H1 (cell line): ENCODE results near the gene COA5. TPM values are rescaled to one million over a fixed set of nuclear protein-coding genes. Genes with fewer than 3 reads are reported as not detected.

Experiments
- ASH2L ChIP-seq: fragments of 200-600, 300-600 bp; sonication (generic); IDR thresholded peaks from one replicate; pipeline ENCODE4 v1.7.1; 2017; ENCODE audit warnings: low read length
- CHD2 ChIP-seq: IDR thresholded peaks from 2 replicates; pipeline ENCODE4 v1.6.1; 2012; ENCODE audit warnings: low read length, improper control_type of control experiment
- GABPA ChIP-seq: IDR thresholded peaks from 2 replicates; pipeline ENCODE4 v1.6.1; 2011; ENCODE audit warnings: mild to moderate bottlenecking, low read length, moderate library complexity, borderline replicate concordance; ENCODE audit not compliant: insufficient read depth
- NANOG ChIP-seq: IDR thresholded peaks from 2 replicates; pipeline ENCODE4 v1.6.1; 2011; ENCODE audit warnings: low read length, low read depth, mild to moderate bottlenecking, inconsistent platforms; ENCODE audit not compliant: insufficient read depth, poor library complexity, severe bottlenecking
- RFX5 ChIP-seq: IDR thresholded peaks from 2 replicates; pipeline ENCODE4 v1.6.1; 2011; ENCODE audit warnings: low read depth, low read length, improper control_type of control experiment, borderline replicate concordance
- SUZ12 ChIP-seq: fragments of 200-600 bp; sonication (generic); IDR thresholded peaks from 2 replicates; pipeline ENCODE4 v1.6.1; 2012; ENCODE audit warnings: mild to moderate bottlenecking, inconsistent platforms, low read length, moderate library complexity, mixed read lengths
- TCF12 ChIP-seq: IDR thresholded peaks from 2 replicates; pipeline ENCODE4 v1.6.1; 2011; ENCODE audit warnings: low read depth, mild to moderate bottlenecking, low read length
- polyA plus RNA-seq, 7 experiments: library from polyadenylated mRNA; depleted of rRNA in 3 of 7; stranded (reverse) in 5 of 7; unstranded in 2 of 7; fragments of >200 nt in 5 of 7; fragments of 200-250 nt in 2 of 7; gene quantifications; 1 replicate in 5 of 7; 2 replicates in 1 of 7; 4 replicates in 1 of 7; pipeline versions ENCODE4 v1.2.1 to v1.2.3, GENCODE V29; 2011 to 2013; ENCODE audit warnings: missing spikeins in 2 of 7, mixed read lengths in 2 of 7
- total RNA-seq: library from RNA; stranded (reverse); fragmentation: NEBNext Ultra II Directional; extraction: Animal tissue kit (Norgen Biotek cat#: 25700); gene quantifications from 2 replicates; pipeline ENCODE4 v1.2.1, GENCODE V29; 2021
- TF ChIP-seq, protein P1 (sequence below): fragments of 300-600 bp; sonication (generic); IDR thresholded peaks from 2 replicates; pipeline ENCODE4 v1.7.1; 2012; ENCODE audit warnings: low read length, moderate library complexity, mild to moderate bottlenecking, inconsistent platforms; ENCODE audit not compliant: insufficient replicate concordance

COA5 gene
- total and polyA plus RNA-seq, 2 of the 8 experiments (the other 6 are each of a cell fraction or from before 2014, with no cell fraction given): 20.3 to 24.7 TPM

DNA sequence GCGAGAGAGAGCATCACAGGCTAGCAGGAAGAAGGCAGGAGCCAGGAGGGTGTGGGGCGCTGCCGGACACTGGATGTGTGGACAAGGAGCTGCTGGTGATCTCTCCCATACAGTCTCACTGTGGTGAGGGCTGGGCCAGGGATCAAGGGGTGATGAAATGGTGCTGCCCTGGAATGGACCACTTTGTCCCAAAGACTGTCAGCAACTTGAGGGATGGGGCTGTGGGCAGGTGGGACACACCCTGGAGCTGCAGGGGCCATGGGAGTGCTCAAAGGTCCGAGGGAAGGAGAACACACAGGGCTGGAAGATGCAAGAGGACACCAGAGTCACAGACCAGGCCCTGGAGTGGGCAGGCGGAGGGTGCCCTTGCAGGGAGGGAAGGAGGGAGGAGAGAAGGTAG lies 38.0 kb downstream of the COA5 start (continued):
- TF ChIP-seq, protein P1, sequence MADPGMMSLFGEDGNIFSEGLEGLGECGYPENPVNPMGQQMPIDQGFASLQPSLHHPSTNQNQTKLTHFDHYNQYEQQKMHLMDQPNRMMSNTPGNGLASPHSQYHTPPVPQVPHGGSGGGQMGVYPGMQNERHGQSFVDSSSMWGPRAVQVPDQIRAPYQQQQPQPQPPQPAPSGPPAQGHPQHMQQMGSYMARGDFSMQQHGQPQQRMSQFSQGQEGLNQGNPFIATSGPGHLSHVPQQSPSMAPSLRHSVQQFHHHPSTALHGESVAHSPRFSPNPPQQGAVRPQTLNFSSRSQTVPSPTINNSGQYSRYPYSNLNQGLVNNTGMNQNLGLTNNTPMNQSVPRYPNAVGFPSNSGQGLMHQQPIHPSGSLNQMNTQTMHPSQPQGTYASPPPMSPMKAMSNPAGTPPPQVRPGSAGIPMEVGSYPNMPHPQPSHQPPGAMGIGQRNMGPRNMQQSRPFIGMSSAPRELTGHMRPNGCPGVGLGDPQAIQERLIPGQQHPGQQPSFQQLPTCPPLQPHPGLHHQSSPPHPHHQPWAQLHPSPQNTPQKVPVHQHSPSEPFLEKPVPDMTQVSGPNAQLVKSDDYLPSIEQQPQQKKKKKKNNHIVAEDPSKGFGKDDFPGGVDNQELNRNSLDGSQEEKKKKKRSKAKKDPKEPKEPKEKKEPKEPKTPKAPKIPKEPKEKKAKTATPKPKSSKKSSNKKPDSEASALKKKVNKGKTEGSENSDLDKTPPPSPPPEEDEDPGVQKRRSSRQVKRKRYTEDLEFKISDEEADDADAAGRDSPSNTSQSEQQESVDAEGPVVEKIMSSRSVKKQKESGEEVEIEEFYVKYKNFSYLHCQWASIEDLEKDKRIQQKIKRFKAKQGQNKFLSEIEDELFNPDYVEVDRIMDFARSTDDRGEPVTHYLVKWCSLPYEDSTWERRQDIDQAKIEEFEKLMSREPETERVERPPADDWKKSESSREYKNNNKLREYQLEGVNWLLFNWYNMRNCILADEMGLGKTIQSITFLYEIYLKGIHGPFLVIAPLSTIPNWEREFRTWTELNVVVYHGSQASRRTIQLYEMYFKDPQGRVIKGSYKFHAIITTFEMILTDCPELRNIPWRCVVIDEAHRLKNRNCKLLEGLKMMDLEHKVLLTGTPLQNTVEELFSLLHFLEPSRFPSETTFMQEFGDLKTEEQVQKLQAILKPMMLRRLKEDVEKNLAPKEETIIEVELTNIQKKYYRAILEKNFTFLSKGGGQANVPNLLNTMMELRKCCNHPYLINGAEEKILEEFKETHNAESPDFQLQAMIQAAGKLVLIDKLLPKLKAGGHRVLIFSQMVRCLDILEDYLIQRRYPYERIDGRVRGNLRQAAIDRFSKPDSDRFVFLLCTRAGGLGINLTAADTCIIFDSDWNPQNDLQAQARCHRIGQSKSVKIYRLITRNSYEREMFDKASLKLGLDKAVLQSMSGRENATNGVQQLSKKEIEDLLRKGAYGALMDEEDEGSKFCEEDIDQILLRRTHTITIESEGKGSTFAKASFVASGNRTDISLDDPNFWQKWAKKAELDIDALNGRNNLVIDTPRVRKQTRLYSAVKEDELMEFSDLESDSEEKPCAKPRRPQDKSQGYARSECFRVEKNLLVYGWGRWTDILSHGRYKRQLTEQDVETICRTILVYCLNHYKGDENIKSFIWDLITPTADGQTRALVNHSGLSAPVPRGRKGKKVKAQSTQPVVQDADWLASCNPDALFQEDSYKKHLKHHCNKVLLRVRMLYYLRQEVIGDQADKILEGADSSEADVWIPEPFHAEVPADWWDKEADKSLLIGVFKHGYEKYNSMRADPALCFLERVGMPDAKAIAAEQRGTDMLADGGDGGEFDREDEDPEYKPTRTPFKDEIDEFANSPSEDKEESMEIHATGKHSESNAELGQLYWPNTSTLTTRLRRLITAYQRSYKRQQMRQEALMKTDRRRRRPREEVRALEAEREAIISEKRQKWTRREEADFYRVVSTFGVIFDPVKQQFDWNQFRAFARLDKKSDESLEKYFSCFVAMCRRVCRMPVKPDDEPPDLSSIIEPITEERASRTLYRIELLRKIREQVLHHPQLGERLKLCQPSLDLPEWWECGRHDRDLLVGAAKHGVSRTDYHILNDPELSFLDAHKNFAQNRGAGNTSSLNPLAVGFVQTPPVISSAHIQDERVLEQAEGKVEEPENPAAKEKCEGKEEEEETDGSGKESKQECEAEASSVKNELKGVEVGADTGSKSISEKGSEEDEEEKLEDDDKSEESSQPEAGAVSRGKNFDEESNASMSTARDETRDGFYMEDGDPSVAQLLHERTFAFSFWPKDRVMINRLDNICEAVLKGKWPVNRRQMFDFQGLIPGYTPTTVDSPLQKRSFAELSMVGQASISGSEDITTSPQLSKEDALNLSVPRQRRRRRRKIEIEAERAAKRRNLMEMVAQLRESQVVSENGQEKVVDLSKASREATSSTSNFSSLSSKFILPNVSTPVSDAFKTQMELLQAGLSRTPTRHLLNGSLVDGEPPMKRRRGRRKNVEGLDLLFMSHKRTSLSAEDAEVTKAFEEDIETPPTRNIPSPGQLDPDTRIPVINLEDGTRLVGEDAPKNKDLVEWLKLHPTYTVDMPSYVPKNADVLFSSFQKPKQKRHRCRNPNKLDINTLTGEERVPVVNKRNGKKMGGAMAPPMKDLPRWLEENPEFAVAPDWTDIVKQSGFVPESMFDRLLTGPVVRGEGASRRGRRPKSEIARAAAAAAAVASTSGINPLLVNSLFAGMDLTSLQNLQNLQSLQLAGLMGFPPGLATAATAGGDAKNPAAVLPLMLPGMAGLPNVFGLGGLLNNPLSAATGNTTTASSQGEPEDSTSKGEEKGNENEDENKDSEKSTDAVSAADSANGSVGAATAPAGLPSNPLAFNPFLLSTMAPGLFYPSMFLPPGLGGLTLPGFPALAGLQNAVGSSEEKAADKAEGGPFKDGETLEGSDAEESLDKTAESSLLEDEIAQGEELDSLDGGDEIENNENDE: no peak
- TF ChIP-seq ASH2L: no peak
- TF ChIP-seq SUZ12: no peak
- no peak for TF ChIP-seq CHD2
- no peak for TF ChIP-seq NANOG
- TF ChIP-seq TCF12: no peak
- no peak for TF ChIP-seq GABPA
- TF ChIP-seq RFX5: no peak
